Transverse colon (tissue), 4 donors: Measurements from ENCODE around the gene VASN. TPM values are rescaled to one million over a fixed set of nuclear protein-coding genes. Genes with fewer than 3 reads are reported as not detected.

Experiments used
- DNase-seq: peaks from one replicate; pipeline ENCODE4 v3.0.0-alpha.2; 2019
- H3K27ac ChIP-seq, 4 donors: fragments of 200-600 bp; sonication (generic); 2 replicates each; pipeline ENCODE4 v1.5.1; 2016 to 2018; ENCODE audit warnings: inconsistent platforms in 4 of 4
- H3K27me3 ChIP-seq: fragments of 200-600 bp; sonication (generic); 2 replicates; pipeline ENCODE4 v1.5.1; 2017; ENCODE audit warnings: inconsistent platforms
- H3K36me3 ChIP-seq, 4 donors: fragments of 200-600 bp; sonication (generic); 2 replicates each; pipeline ENCODE4 v1.5.1; 2017 to 2019; ENCODE audit warnings: inconsistent platforms in 4 of 4
- H3K4me1 ChIP-seq, 4 donors: fragments of 200-600 bp; sonication (generic); 2 replicates each; pipeline ENCODE4 v1.5.1; 2017 to 2020; ENCODE audit warnings: inconsistent platforms in 4 of 4
- H3K4me3 ChIP-seq, 4 donors: fragments of 200-600 bp; sonication (generic); 1 replicate in 1 of 4; 2 replicates in 3 of 4; pipeline versions ENCODE4 v1.5.1 to v1.6.1; 2017 to 2019; ENCODE audit warnings: inconsistent platforms in 4 of 4
- H3K9me3 ChIP-seq, 2 donors: fragments of 200-600 bp; sonication (generic); 2 replicates each; pipeline ENCODE4 v1.5.1; 2017 to 2019; ENCODE audit warnings: inconsistent platforms in 2 of 2
- CTCF ChIP-seq, 5 experiments: fragments of 200-600 bp in 3 of 5; fragments of 450-650 bp in 2 of 5; sonication (generic) in 3 of 5; IDR thresholded peaks; 1 replicate in 2 of 5; 2 replicates in 3 of 5; pipeline ENCODE4 v1.5.1; 2016 to 2017; ENCODE audit warnings: antibody characterized with exemption in 5 of 5, inconsistent platforms in 3 of 5, mild to moderate bottlenecking in 2 of 5, moderate library complexity in 1 of 5
- EP300 ChIP-seq: sonication (generic); formaldehyde crosslinking; IDR thresholded peaks from one replicate; pipeline ENCODE4 v1.6.1; 2017; ENCODE audit warnings: antibody characterized with exemption, low read depth
- POLR2A ChIP-seq: fragments of 450-650 bp; IDR thresholded peaks from one replicate; pipeline ENCODE4 v1.6.1; 2016; ENCODE audit warnings: antibody characterized with exemption, mild to moderate bottlenecking, moderate library complexity
- POLR2AphosphoS5 ChIP-seq, 3 donors: sonication (generic); formaldehyde crosslinking; IDR thresholded peaks; one replicate each; pipeline ENCODE4 v1.6.1; 2016; ENCODE audit warnings: antibody characterized with exemption in 3 of 3
- WGBS, 2 donors: methylation state at CpG; one replicate each; pipeline ENCODE4 v1.1.5; 2018; ENCODE audit warnings: low coverage in 1 of 2; 5-methylcytosine and 5-hydroxymethylcytosine counted together
- in situ Hi-C, 4 donors: fragments of 200-750 bp; cut with MboI; loops; one replicate each; pipeline versions ENCODE4 v1.15.0 to v1.15.1; 2017; ENCODE audit warnings: low sequenced_read_pairs in 3 of 4, low pct_ligation_motif_present in 1 of 4, low pct_unique_long_range_greater_than_20kb in 1 of 4
- intact Hi-C: fragments of 100-400 bp; cut with DNase I; formaldehyde crosslinking; loops from one replicate; pipeline ENCODE4 v1.15.1; 2023; ENCODE audit warnings: low total_unique reads
- total RNA-seq, 4 donors: library from RNA; depleted of rRNA; stranded (reverse); fragments of >200 nt; gene quantifications; one replicate each; pipeline ENCODE4 v1.1.0, GENCODE V29; 2016

VASN gene
- total RNA-seq, 4 donors from 2014 or later = 3.4 to 18.7 (median 9.0) TPM

- H3K4me1 ChIP-seq = peaks cover 30 to 72% (median 59%) of the 10 kb centered on the region in 4 donors
- WGBS, 2 donors = 31% methylated on average over 9 of the region's 12 CpGs; no CpG with 5 or more reads in 1 of the 2 donors
- TF ChIP-seq CTCF (IDR thresholded peaks at IDR 0.05) (no peak), POLR2AphosphoS5 (IDR thresholded peaks at IDR 0.05) (no peak), POLR2A (no peak), EP300 (no peak)
- H3K27me3 ChIP-seq = peaks cover 17% of the 10 kb centered on the region
- peak overlapping the region; percentile 74 to 91 (median 77) for H3K27ac ChIP-seq
- no peaks in the 10 kb centered on the region for H3K36me3 ChIP-seq
- intact Hi-C loops (no loop called here), in situ Hi-C loops (no loop called here)
- H3K4me3 ChIP-seq = no peak overlapping the region
- H3K9me3 ChIP-seq = no peaks in the 10 kb centered on the region
- DNase-seq = peak; percentile 40
Measured at GRCh38 chr16:4323845-4324488, 47.7 kb upstream of the VASN start.

- Histone ChIP-seq H3K4me1 (peaks cover 23 to 69% (median 57%) of the 10 kb centered on the region in 4 donors), H3K36me3 (no peaks in the 10 kb centered on the region), H3K9me3 (no peaks in the 10 kb centered on the region), H3K27ac (peak overlapping the region; percentile 74 to 91 (median 77)), H3K4me3 (no peak overlapping the region), H3K27me3 (peaks cover 17% of the 10 kb centered on the region)
- in situ Hi-C loops (loop anchor here in 1 of 4 donors (25.0 kb wide), 1 partner anchor 137 kb away; no protein-coding TSS in a partner anchor), intact Hi-C loops (no loop called here)
- no peak for DNase-seq
- no peak for TF ChIP-seq CTCF (IDR thresholded peaks at IDR 0.05)
- TF ChIP-seq EP300 = no peak
- TF ChIP-seq POLR2A = no peak
- TF ChIP-seq POLR2AphosphoS5 (IDR thresholded peaks at IDR 0.05) = no peak
- WGBS, 2 donors = 72% methylated on average over 22 of the region's 22 CpGs; no CpG with 5 or more reads in 1 of the 2 donors
Measured at GRCh38 chr16:4324492-4325252, 47.0 kb upstream of the VASN start.

DNA sequence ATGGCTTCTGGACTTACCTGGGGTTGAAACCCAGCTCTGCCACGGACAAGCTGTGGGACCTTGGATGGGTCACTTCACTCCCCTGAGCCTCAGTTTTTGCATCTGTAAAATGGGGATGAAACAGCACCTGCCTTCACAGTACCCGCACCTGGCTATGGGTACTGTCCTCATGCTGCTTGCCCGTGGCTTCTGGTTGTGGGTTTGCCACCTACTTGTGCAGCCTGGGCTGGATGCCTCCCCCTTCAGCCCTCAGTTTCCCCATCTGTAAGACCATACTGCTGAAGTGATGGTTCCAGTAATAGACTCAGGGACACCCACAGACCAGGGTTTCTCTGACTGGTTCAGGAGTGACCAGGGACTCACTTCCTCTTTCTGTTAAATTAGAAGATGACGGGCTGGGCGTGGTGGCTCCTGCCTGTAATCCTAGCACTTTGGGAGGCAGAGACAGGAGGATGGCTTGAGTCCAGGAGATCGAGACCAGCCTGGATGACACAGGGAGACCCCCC, 46.3 kb upstream of the VASN start:
- intact Hi-C loops = no loop called here
- Histone ChIP-seq H3K36me3 (no peaks in the 10 kb centered on the region), H3K4me3 (no peak overlapping the region), H3K4me1 (peaks cover 20 to 66% (median 52%) of the 10 kb centered on the region in 4 donors), H3K27me3 (peaks cover 17% of the 10 kb centered on the region), H3K9me3 (no peaks in the 10 kb centered on the region), H3K27ac (peak overlapping the region; percentile 74 to 91 (median 77))
- in situ Hi-C loops = loop anchor here in 1 of 4 donors (25.0 kb wide), 1 partner anchor 138 kb away; no protein-coding TSS in a partner anchor
- WGBS, 2 donors = 68% methylated on average over 6 of the region's 6 CpGs; no CpG with 5 or more reads in 1 of the 2 donors
- TF ChIP-seq EP300 (no peak), CTCF (IDR thresholded peaks at IDR 0.05) (no peak), POLR2AphosphoS5 (IDR thresholded peaks at IDR 0.05) (no peak), POLR2A (no peak)
- no peak for DNase-seq
